SK-N-SH (cell line): Measurements from ENCODE around the gene FAM43B. TPM values are rescaled to one million over a fixed set of nuclear protein-coding genes. Genes with fewer than 3 reads are reported as not detected.
A peak's percentile ranks its signal among the peaks of the same experiment; 100 is the strongest.

Source experiments
- CTCF ChIA-PET: fragments of 300-600, 350-600 bp; formaldehyde crosslinking; extraction: SDS; loops from one replicate; lab custom pipeline; 2021; lab: Yijun Ruan, JAX
- POLR2A ChIA-PET: fragments of 350-600 bp; sonication (Branson Sonifier 250); formaldehyde crosslinking; extraction: SDS; loops from one replicate; lab custom pipeline; 2020; ENCODE audit warnings: antibody characterized with exemption, inconsistent platforms; lab: Yijun Ruan, JAX
- DNase-seq: peaks from one replicate; pipeline ENCODE4 v3.0.0; 2012
- H2AFZ ChIP-seq: fragments of 200-600 bp; sonication (generic); 2 replicates; pipeline ENCODE4 v1.8.1; 2016; ENCODE audit warnings: antibody characterized with exemption, mild to moderate bottlenecking, low read depth
- H3F3A ChIP-seq: fragments of 200-600 bp; sonication (generic); replicated peaks from 2 replicates; pipeline ENCODE3; 2016; ENCODE audit warnings: antibody characterized with exemption, mild to moderate bottlenecking; ENCODE audit not compliant: insufficient read depth
- H3K27ac ChIP-seq, 2 experiments: fragments of 200-500 bp in 1 of 2; fragments of 200-600 bp in 1 of 2; sonication (Bioruptor generic) in 1 of 2; sonication (generic), shearing (Covaris generic) in 1 of 2; 2 replicates each; pipeline versions ENCODE4 v1.5.1 to v1.6.1; 2014 to 2016; ENCODE audit warnings: low read depth in 2 of 2, inconsistent platforms in 1 of 2, low read length in 1 of 2, mild to moderate bottlenecking in 1 of 2, mixed read lengths in 1 of 2
- H3K27me3 ChIP-seq: fragments of 200-600 bp; sonication (generic), shearing (Covaris generic); 2 replicates; pipeline ENCODE4 v1.6.1; 2016; ENCODE audit warnings: mixed run types; ENCODE audit not compliant: insufficient read depth
- H3K36me3 ChIP-seq, 2 experiments: fragments of 200-500 bp in 1 of 2; fragments of 200-600 bp in 1 of 2; sonication (Bioruptor generic) in 1 of 2; sonication (generic) in 1 of 2; replicated peaks in 1 of 2; 2 replicates each; pipeline versions ENCODE3 to v1.5.1; 2014 to 2016; ENCODE audit warnings: low read length in 1 of 2, mild to moderate bottlenecking in 1 of 2; ENCODE audit not compliant: insufficient read depth in 2 of 2, control insufficient read depth in 1 of 2
- H3K4me1 ChIP-seq, 2 experiments: fragments of 200-500 bp in 1 of 2; fragments of 200-600 bp in 1 of 2; sonication (Bioruptor generic) in 1 of 2; sonication (generic), shearing (Covaris generic) in 1 of 2; 2 replicates each; pipeline versions ENCODE4 v1.5.1 to v1.6.1; 2014 to 2016; ENCODE audit warnings: low read depth in 1 of 2, low read length in 1 of 2, mixed run types in 1 of 2; ENCODE audit not compliant: insufficient read depth in 2 of 2, control insufficient read depth in 1 of 2
- H3K4me2 ChIP-seq: fragments of 200-600 bp; sonication (generic), shearing (Covaris generic); 2 replicates; pipeline ENCODE4 v1.6.1; 2017; ENCODE audit warnings: mixed run types
- H3K4me3 ChIP-seq, 2 experiments: fragments of 200-500 bp in 1 of 2; fragments of 200-600 bp in 1 of 2; sonication (Bioruptor generic) in 1 of 2; sonication (generic), shearing (Covaris generic) in 1 of 2; 2 replicates each; pipeline versions ENCODE4 v1.5.1 to v1.8.1; 2014 to 2016; ENCODE audit warnings: low read depth in 2 of 2, inconsistent platforms in 1 of 2, low read length in 1 of 2, mild to moderate bottlenecking in 1 of 2, mixed read lengths in 1 of 2, moderate library complexity in 1 of 2
- H3K79me2 ChIP-seq: fragments of 200-600 bp; sonication (generic); 2 replicates; pipeline ENCODE4 v1.8.1; 2017; ENCODE audit warnings: mild to moderate bottlenecking; ENCODE audit not compliant: insufficient read depth
- H3K9ac ChIP-seq: fragments of 200-600 bp; sonication (generic); 2 replicates; pipeline ENCODE4 v1.6.1; 2017; ENCODE audit warnings: mixed run types
- H3K9me2 ChIP-seq: fragments of 200-600 bp; sonication (generic); 2 replicates; pipeline ENCODE4 v1.6.1; 2017; ENCODE audit warnings: mixed run types
- H3K9me3 ChIP-seq: fragments of 200-600 bp; sonication (generic); 2 replicates; pipeline ENCODE4 v1.6.1; 2017; ENCODE audit warnings: mixed run types, mild to moderate bottlenecking, moderate library complexity
- H4K20me1 ChIP-seq: fragments of 200-600 bp; sonication (generic); 2 replicates; pipeline ENCODE4 v1.6.1; 2017; ENCODE audit warnings: mild to moderate bottlenecking, mixed run types; ENCODE audit not compliant: insufficient read depth
- CHD2 ChIP-seq: fragments of 150-350 bp; IDR thresholded peaks from 2 replicates; pipeline ENCODE4 v1.6.1; 2018; ENCODE audit warnings: low read length; ENCODE audit not compliant: partially characterized antibody
- CTCF ChIP-seq: fragments of 200-600 bp; sonication (generic); IDR thresholded peaks from 2 replicates; pipeline ENCODE4 v1.6.1; 2017; ENCODE audit warnings: antibody characterized with exemption, mild to moderate bottlenecking, moderate library complexity
- FOSL2 ChIP-seq: IDR thresholded peaks from 2 replicates; pipeline ENCODE4 v1.4.0; 2012; ENCODE audit warnings: low read depth, mild to moderate bottlenecking, moderate library complexity, borderline replicate concordance
- FOXJ3 ChIP-seq: sonication (generic); formaldehyde crosslinking; IDR thresholded peaks from 2 replicates; pipeline ENCODE4 v1.5.1; 2020; ENCODE audit warnings: mild to moderate bottlenecking, missing genetic modification reagents
- GATA2 ChIP-seq: sonication (generic); formaldehyde crosslinking; IDR thresholded peaks from 2 replicates; pipeline ENCODE4 v1.5.0; 2020; ENCODE audit warnings: mild to moderate bottlenecking, missing genetic modification reagents
- JUND ChIP-seq: IDR thresholded peaks from 2 replicates; pipeline ENCODE4 v1.4.0; 2012
- MEF2A ChIP-seq: IDR thresholded peaks from 2 replicates; pipeline ENCODE4 v1.4.0; 2012; ENCODE audit warnings: low read depth, borderline replicate concordance
- MXI1 ChIP-seq: IDR thresholded peaks from 2 replicates; pipeline ENCODE4 v1.6.1; 2012; ENCODE audit warnings: mild to moderate bottlenecking, low read depth, low read length, improper control_type of control experiment
- NFIC ChIP-seq: IDR thresholded peaks from 2 replicates; pipeline ENCODE4 v1.4.0; 2012; ENCODE audit warnings: borderline replicate concordance
- PBX3 ChIP-seq: IDR thresholded peaks from 2 replicates; pipeline ENCODE4; 2012
- RAD21 ChIP-seq: IDR thresholded peaks from 2 replicates; pipeline ENCODE4 v1.6.1; 2012; ENCODE audit warnings: mild to moderate bottlenecking, low read length
- RXRA ChIP-seq: IDR thresholded peaks from 2 replicates; pipeline ENCODE4 v1.4.0; 2012; ENCODE audit warnings: low read depth, mild to moderate bottlenecking, borderline replicate concordance
- SIN3A ChIP-seq: IDR thresholded peaks from 2 replicates; pipeline ENCODE4 v1.6.1; 2012; ENCODE audit warnings: low read depth, mild to moderate bottlenecking, low read length, moderate library complexity, borderline replicate concordance
- TCF12 ChIP-seq: IDR thresholded peaks from 2 replicates; pipeline ENCODE4 v1.4.0; 2012
- USF2 ChIP-seq: fragments of 150-350 bp; IDR thresholded peaks from 2 replicates; pipeline ENCODE4 v1.6.1; 2017; ENCODE audit warnings: antibody characterized with exemption, low read length, low read depth, borderline replicate concordance
- YY1 ChIP-seq: IDR thresholded peaks from 2 replicates; pipeline ENCODE4 v1.4.0; 2012; ENCODE audit warnings: low read depth, mild to moderate bottlenecking
- ZBTB33 ChIP-seq: IDR thresholded peaks from 2 replicates; pipeline ENCODE4 v1.4.0; 2012; ENCODE audit warnings: low read depth, borderline replicate concordance
- WGBS: methylation state at CpG from one replicate; pipeline ENCODE4 v1.1.6; 2017; ENCODE audit warnings: low lambda C conversion rate; 5-methylcytosine and 5-hydroxymethylcytosine counted together
- polyA plus RNA-seq, 3 experiments: library from polyadenylated mRNA; depleted of rRNA; stranded (reverse); fragments of >200 nt; gene quantifications; 2 replicates each; pipeline ENCODE4 v1.2.3, GENCODE V29; 2012

The FAM43B gene
- polyA plus RNA-seq, 1 of the 3 experiments (the other 2 are of a cell fraction): not detected

- ChIA-PET POLR2A (interaction anchor here (1.3 to 1.7 kb wide), 4 partner anchors 12 to 154 kb away, joined by 3 to 7 read pairs (median 4); partner anchors contain the start of genes CAMK2N1 and DDOST), CTCF (interaction anchor here (3.3 kb wide), 1 partner anchor 13 kb away, joined by 16 read pairs; no protein-coding TSS in a partner anchor)
These were observed 45.2 kb upstream of the FAM43B start for GRCh38 chr1:20507248-20507563.

More at GRCh38 chr1:20507248-20507563, 45.2 kb upstream of the FAM43B start:
- Histone ChIP-seq H3F3A (no peaks in the 10 kb centered on the region), H3K27ac (peak overlapping the region in 1 of 2 experiments; percentile 67; a peak in 3 of 4 replicates), H2AFZ (peak overlapping the region; percentile 100), H3K4me3 (peak overlapping the region; percentile 92 to 97), H3K4me1 (peaks cover 0 to 7% of the 10 kb centered on the region in 2 experiments; a peak in 1 of 4 replicates), H4K20me1 (peaks cover 21% of the 10 kb centered on the region), H3K79me2 (peaks cover 51% of the 10 kb centered on the region), H3K9me2 (no peaks in the 10 kb centered on the region), H3K27me3 (no peaks in the 10 kb centered on the region), H3K36me3 (peaks cover 15 to 17% of the 10 kb centered on the region in 2 experiments), H3K9ac (peak overlapping the region; percentile 72), H3K9me3 (no peaks in the 10 kb centered on the region), H3K4me2 (peak overlapping the region; percentile 96)
- no peak for DNase-seq
- 5% methylated on average over 5 of the region's 5 CpGs for WGBS
- TF ChIP-seq GATA2 (CRISPR knock-in tag): no peak
- no peak for TF ChIP-seq JUND
- TF ChIP-seq NFIC: no peak
- TF ChIP-seq FOXJ3 (CRISPR knock-in tag): no peak
- no peak for TF ChIP-seq RAD21
- TF ChIP-seq RXRA: no peak
- no peak for TF ChIP-seq MEF2A
- no peak for TF ChIP-seq SIN3A
- no peak for TF ChIP-seq PBX3
- TF ChIP-seq USF2: no peak
- TF ChIP-seq YY1: no peak
- TF ChIP-seq ZBTB33: no peak
- TF ChIP-seq CTCF: no peak
- TF ChIP-seq MXI1: no peak
- no peak for TF ChIP-seq FOSL2
- TF ChIP-seq CHD2: no peak
- TF ChIP-seq TCF12: no peak
